ENCODE results near the gene ERC2.
"Not testable (repeated sequence)": the region's sequence is repeated elsewhere in the genome, so short reads cannot be mapped to it uniquely, and the experiment has no call there.

Gene ERC2

GRCh38 chr3:55521064-55521737 is 947.1 kb downstream of the ERC2 start:
- no peak for DNase-seq (ENCODE audit: low read depth)

- no peak for DNase-seq (ENCODE audit: low read depth)
These were observed 949.2 kb downstream of the ERC2 start for GRCh38 chr3:55519019-55519418.

GRCh38 chr3:55518451-55518850 is 949.8 kb downstream of the ERC2 start:
- DNase-seq (ENCODE audit: low read depth): no peak

- no peak for DNase-seq (ENCODE audit: low read depth)
These were observed 951.8 kb downstream of the ERC2 start for GRCh38 chr3:55516392-55517030.

GRCh38 chr3:55515550-55516246 is 952.6 kb downstream of the ERC2 start:
- no peak for DNase-seq (ENCODE audit: low read depth)

GRCh38 chr3:55514962-55515361 is 953.3 kb downstream of the ERC2 start:
- no peak for DNase-seq (ENCODE audit: low read depth)

- no peak for DNase-seq (ENCODE audit: low read depth)
These were observed 955.5 kb downstream of the ERC2 start for GRCh38 chr3:55512571-55513343.

GRCh38 chr3:55511895-55512570 is 956.2 kb downstream of the ERC2 start:
- no peak for DNase-seq (ENCODE audit: low read depth)

GRCh38 chr3:55508335-55508734 is 959.9 kb downstream of the ERC2 start:
- no peak for DNase-seq (ENCODE audit: low read depth)

GRCh38 chr3:55507808-55508207 is 960.5 kb downstream of the ERC2 start:
- DNase-seq (ENCODE audit: low read depth): no peak

- no peak for DNase-seq (ENCODE audit: low read depth)
These were observed 962.5 kb downstream of the ERC2 start for GRCh38 chr3:55505776-55506175.

GRCh38 chr3:55505102-55505501 is 963.2 kb downstream of the ERC2 start:
- DNase-seq (ENCODE audit: low read depth): not testable (repeated sequence)

GRCh38 chr3:55501905-55502304 is 966.4 kb downstream of the ERC2 start:
- no peak for DNase-seq (ENCODE audit: low read depth)

GRCh38 chr3:55500555-55501330 is 967.5 kb downstream of the ERC2 start:
- DNase-seq (ENCODE audit: low read depth): no peak

GRCh38 chr3:55498520-55498919 is 969.7 kb downstream of the ERC2 start:
- no peak for DNase-seq (ENCODE audit: low read depth)

- no peak for DNase-seq (ENCODE audit: low read depth)
These were observed 971.0 kb downstream of the ERC2 start for GRCh38 chr3:55497250-55497649.

- no peak for DNase-seq (ENCODE audit: low read depth)
These were observed 973.3 kb downstream of the ERC2 start for GRCh38 chr3:55494976-55495375.

- no peak for DNase-seq (ENCODE audit: low read depth)
These were observed 975.3 kb downstream of the ERC2 start for GRCh38 chr3:55492976-55493375.

GRCh38 chr3:55491296-55491816 is 976.9 kb downstream of the ERC2 start:
- DNase-seq (ENCODE audit: low read depth): no peak

GRCh38 chr3:55490276-55490913 is 977.9 kb downstream of the ERC2 start:
- DNase-seq (ENCODE audit: low read depth): no peak

GRCh38 chr3:55489798-55490132 is 978.5 kb downstream of the ERC2 start:
- no peak for DNase-seq (ENCODE audit: low read depth)
